Stimulated activated CD8-positive, alpha-beta memory T cell treated with anti-CD3 and anti-CD28 coated beads, Interleukin-12 subunit alpha, Interleukin-12 subunit beta, amount 100 ng/mL, for 4 hours (primary cell): ENCODE data around the gene EAF1.
"Not testable (repeated sequence)": the region's sequence is repeated elsewhere in the genome, so short reads cannot be mapped to it uniquely, and the experiment has no call there.

Experiments used
- DNase-seq: peaks from one replicate; pipeline ENCODE4 v3.0.0-alpha.2; 2020; ENCODE audit warnings: low read depth

EAF1 gene

DNA sequence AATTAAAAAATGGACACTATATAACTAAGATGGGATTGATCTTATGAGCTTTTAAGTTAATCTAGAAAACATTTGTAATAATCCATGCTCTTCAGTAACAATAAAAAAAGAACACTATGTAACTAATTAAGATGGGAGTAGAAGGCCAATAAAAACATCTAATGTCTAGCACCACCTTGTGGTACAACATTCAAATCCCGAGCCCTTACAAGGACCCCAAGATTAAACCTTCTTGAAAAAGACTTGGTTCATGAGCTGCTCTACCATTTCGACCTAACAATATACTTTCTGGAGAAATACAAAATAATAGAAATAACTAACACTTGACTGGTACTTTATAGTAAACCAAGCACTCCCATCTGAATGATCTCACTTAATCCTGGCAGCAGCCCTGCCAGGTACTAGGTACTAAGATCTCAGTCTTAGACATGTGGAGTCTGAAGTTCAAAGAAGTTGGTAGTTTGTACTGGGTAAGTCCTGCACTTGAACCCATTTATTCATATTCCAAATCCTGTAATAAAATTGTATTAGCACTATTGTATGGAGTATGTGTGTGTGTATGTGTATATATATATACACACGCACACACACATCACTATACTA, 21.8 kb upstream of the EAF1 start:
- DNase-seq = no peak

DNA sequence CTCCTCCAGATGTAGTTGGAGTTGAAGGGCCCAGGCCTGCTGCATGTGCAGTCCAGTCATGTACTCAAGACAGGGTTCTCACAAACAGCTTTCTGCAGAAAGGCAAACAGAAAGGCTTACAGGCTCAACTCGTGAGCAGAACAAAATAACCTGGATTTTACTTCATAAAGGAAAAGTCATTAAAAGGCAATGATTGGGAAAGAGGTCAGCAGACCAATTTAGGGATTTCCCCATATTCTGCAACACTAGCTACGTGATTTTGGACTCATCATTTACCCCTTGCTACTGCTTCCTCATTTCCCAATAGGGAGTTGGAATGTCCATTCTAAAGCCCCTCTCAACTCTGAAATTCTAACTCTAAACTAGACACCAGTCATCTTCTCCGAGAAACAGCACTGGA, 18.2 kb upstream of the EAF1 start:
- DNase-seq = no peak

- DNase-seq = no peak
Observed at GRCh38 chr3:15409774-15410173, 17.6 kb upstream of the EAF1 start.

DNA sequence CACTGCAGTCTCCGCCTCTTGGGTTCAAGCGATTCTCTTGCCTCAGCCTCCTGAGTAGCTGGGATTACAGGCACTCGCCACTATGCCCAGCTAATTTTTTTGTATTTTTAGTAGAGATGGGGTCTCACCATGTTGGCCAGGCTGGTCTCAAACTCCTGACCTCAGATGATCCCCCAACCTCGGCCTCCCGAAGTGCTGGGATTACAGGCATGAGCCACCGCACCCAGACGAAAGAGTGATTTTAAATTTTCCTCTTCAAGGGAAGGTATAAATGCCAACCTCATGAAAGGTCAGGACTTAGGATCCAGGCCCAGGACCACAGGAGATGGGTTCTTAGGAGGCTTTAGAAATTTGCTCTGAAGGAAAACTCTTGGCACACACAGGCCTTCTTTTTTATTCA, 16.4 kb upstream of the EAF1 start:
- not testable (repeated sequence) for DNase-seq

- no peak for DNase-seq
Observed at GRCh38 chr3:15420871-15421270, 6.5 kb upstream of the EAF1 start.

GRCh38 chr3:15426579-15427118, 749 bp upstream of the EAF1 start:
- no peak for DNase-seq

- DNase-seq = no peak
Observed at GRCh38 chr3:15427981-15428380, 583 bp downstream of the EAF1 start.

GRCh38 chr3:15428539-15428938, 1.1 kb downstream of the EAF1 start:
- no peak for DNase-seq

DNA sequence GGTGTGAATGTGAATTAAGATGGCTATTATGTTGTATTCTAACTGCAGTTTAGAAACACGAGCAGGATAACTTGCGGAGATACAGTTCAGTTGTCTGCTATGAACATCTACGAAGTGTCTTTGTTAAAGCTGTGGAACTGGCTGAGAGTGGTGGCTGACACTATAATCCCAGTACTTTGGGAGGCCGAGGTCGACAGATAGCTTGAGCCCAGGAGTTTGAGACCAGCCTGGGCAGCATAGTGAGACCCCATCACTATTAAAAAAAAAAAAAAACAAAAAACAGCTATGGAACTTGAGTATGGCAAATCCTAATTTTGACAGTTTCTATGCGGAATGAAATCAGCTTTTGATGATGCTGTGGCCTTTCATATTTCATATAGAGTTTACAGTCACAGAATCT, 1.7 kb downstream of the EAF1 start:
- no peak for DNase-seq

DNA sequence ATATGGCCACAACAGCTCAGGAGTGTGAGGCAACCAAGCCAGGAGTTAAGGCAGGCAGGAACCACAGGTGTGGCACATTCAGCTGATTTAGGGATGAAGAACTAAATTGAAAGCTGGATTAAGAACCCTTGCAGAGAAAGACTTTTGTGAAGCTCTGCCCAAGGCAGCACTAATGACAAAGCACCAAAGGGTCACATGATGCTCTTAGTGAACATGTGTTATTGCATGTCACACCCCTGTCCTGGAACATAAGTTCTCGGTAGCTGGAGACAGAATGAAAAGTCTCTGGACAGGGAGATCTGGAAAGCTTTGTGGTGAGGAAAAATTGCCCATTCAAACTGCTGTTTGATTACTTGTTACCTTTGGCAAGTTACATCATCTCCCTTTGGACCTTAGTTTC, 3.2 kb downstream of the EAF1 start:
- DNase-seq = no peak

GRCh38 chr3:15431256-15431837, 3.9 kb downstream of the EAF1 start:
- DNase-seq = no peak

- no peak for DNase-seq
Observed at GRCh38 chr3:15433531-15433930, 6.1 kb downstream of the EAF1 start.

DNA sequence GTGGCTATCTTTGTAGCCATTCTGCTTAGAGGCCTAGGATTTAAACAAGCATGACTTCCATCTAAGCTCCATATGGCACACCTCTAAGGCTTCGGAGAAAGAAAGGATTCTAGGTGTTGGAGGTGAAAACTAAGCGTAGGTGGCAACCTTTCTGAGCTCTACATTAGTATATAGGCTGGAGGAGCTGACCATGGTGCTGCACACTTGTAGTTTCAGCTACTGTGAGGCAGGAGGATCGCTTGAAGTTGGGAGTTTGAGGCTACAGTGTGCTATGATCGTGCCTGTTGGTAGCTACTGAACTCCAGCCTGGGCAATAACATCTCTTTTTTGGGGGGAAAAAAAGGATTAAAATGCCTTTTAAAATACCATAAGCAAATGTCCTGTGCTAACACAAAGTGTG, 7.4 kb downstream of the EAF1 start:
- no peak for DNase-seq

- no peak for DNase-seq
Observed at GRCh38 chr3:15436246-15436645, 8.8 kb downstream of the EAF1 start.

DNA sequence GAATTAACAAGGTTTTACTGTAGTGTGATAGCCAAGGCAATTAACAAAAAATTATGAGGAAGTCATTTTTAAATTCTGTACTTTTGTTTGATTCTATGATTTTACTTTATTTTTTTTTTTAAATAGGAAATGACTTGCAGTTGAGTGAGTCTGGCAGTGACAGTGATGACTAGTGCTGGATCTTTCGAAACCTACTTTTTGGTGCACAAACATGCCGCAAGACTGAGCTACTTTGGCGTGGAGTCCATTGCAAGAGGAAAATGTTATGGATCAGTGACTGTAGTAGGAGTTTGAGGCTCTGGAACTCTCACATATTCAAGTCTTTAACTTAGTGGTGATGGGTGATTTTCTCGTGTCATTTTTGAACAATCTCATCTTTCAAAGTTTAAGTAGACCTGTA, 11.6 kb downstream of the EAF1 start:
- no peak for DNase-seq

DNA sequence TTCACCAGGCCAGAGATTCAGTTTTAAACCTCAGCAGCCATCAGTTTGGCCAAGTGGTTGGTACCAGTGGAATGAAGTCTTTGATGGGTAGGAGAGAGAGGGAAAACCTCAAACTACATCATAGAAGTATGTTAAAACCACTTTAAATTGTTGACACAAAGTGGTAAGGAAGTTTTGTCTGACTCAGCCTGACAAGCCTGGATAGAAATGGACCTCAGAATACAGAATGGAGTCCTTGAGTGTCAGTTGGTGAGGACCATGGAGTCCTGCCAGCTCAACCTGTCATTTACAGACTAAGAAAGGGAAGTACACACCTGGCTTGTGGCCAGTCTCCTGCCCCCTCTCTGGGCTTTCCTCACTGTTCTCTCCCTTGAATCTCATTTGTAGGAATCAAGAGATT, 12.1 kb downstream of the EAF1 start:
- DNase-seq = no peak

GRCh38 chr3:15440891-15441290, 13.5 kb downstream of the EAF1 start:
- no peak for DNase-seq

DNA sequence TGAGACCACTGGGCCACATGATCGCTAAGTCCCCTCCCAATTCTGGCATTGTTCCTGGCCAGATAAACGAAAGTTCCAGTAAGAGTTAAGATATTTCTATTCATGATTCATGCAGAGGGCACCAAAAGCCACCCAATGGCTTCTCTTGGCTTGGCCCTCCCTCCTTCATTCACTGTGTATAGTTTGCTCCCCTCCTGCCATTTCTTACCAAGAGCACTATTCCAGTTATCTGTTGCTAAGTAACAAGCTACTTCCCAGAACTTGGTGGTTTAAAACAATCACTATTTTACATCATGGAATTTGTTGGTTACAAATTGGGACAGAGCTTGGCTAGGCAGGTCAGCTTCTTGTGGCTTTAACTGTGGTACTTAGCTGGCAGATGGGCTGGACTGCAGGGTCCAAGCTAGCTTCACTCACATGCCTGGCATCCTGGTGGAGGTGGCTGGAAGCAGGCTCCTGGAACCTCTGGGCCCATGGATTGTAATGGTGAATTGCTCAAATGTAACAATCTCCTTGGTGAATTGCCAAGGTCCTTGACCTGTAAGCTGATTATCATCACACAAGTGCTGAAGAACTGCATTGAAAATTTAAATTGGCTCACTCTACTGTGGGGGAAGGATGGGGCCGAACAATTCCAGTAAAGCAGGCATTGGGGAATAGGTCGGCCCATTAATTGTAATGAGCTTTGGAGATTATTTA, 16.6 kb downstream of the EAF1 start:
- DNase-seq = no peak

DNA sequence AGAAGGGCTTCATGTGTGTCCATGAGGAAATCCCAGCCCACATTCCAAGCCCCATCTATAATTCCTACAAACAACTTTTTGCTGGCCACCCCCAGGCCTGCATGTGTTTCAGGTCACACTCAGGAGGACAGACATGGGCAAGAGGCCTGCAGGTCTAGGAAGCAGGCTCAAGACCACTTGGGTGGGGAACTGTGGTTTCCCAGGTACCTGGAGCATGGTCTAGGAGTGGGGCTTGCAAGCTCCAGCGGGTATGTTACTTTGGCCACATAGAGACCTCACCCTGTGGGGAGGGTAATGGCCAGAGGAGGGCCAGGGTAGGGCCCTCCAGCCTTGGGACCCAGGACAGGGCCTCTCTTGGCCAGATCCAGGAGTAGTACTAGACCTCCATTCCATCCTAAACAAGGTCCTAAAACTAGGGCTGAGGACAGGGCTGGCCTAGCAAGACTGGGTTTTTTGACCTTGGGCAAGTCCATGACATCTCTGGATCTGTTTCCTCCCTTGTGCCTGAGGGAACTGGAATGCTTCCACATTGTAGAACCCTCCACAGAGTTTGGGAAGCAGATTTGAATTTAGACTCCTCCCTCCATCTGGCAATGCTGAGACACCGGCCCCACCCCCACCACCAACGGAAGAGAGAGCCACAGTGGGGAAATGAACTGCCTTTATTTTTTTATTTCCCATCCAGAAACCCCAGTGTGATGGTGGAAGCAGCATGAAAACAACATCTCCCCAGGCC, 22.3 kb downstream of the EAF1 start:
- DNase-seq = no peak

DNA sequence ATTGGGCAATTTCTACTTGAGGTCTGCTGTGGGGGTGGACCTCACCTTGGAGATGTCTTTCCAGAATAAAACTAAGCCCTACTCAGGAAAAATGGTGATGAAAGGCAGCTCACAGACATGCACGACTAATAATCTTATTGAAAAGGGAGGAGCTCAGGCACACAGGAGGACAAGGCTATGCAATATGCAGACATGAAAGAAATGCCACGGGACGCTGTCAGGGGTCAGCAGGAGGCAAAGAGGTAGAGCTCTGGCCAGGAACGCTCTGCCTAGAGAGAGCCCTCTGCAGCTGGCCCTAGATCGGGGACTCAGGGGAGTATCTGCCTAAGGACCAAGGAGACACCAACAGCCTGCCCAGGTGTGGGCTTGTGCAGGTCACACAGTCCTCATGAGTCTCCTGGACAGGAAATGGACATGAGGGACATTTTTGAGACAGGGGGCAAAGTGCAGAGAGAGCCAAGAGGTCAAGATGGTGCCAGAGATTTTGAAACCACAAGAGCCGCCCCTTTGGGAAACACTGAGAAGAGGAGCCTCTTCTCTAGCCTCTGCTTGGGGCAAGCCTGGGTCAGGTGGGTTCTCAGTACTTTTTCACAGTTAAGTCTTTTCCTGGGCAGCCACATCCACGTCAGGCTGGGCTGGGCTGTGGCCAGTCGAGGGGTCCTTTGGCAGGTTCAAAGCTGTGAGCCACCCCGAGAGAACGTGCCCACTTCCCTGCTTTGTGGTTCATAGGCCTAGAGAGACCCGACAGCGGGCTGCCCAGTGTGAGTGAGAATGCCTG, 23.2 kb downstream of the EAF1 start:
- no peak for DNase-seq

GRCh38 chr3:15451216-15452113, 24.1 kb downstream of the EAF1 start:
- DNase-seq = no peak
